Activated CD4-positive, alpha-beta T cell treated with anti-CD3 and anti-CD28 coated beads, Interleukin-2, amount 10 ng/mL, durations not matched to agents 24 days and 14 days (primary cell): ENCODE measurements around the gene TLK1. TPM values are rescaled to one million over a fixed set of nuclear protein-coding genes. Genes with fewer than 3 reads are reported as not detected.

Experiments used
- DNase-seq: peaks from one replicate; pipeline ENCODE4 v3.0.0; 2022
- H3K27ac Mint-ChIP-seq: one replicate; pipeline ENCODE4 v1.8.0; 2022; ENCODE audit warnings: mild to moderate bottlenecking, mixed read lengths
- H3K27me3 Mint-ChIP-seq: one replicate; pipeline ENCODE4 v1.8.0; 2022; ENCODE audit warnings: mixed read lengths
- H3K36me3 Mint-ChIP-seq: one replicate; pipeline ENCODE4 v1.8.0; 2022; ENCODE audit warnings: low read depth, mild to moderate bottlenecking, mixed read lengths
- H3K4me1 Mint-ChIP-seq: one replicate; pipeline ENCODE4 v1.8.0; 2021; ENCODE audit warnings: mixed read lengths
- H3K4me3 Mint-ChIP-seq: one replicate; pipeline ENCODE4 v1.8.0; 2022; ENCODE audit warnings: mild to moderate bottlenecking, moderate library complexity, mixed read lengths
- H3K9me3 Mint-ChIP-seq: one replicate; pipeline ENCODE4 v1.8.0; 2021; ENCODE audit warnings: mixed read lengths
- intact Hi-C: fragments of 100-400 bp; cut with micrococcal nuclease; formaldehyde crosslinking; loops from one replicate; pipeline ENCODE4 v1.15.1; 2023
- total RNA-seq: library from RNA; stranded (reverse); gene quantifications from 2 replicates; pipeline ENCODE4 v1.2.3, GENCODE V29; 2022

The TLK1 gene
- total RNA-seq, 1 donor from 2014 or later = 94.9 TPM

GRCh38 chr2:170975127-170975942 lies 185.4 kb downstream of the TLK1 start:
- Mint-ChIP-seq H3K36me3 (no peaks in the 10 kb centered on the region), H3K4me1 (peaks cover 10% of the 10 kb centered on the region), H3K9me3 (no peaks in the 10 kb centered on the region), H3K27me3 (peaks cover 3% of the 10 kb centered on the region), H3K4me3 (no peak overlapping the region), H3K27ac (no peak overlapping the region)
- intact Hi-C loops = no loop called here
- no peak for DNase-seq

DNA sequence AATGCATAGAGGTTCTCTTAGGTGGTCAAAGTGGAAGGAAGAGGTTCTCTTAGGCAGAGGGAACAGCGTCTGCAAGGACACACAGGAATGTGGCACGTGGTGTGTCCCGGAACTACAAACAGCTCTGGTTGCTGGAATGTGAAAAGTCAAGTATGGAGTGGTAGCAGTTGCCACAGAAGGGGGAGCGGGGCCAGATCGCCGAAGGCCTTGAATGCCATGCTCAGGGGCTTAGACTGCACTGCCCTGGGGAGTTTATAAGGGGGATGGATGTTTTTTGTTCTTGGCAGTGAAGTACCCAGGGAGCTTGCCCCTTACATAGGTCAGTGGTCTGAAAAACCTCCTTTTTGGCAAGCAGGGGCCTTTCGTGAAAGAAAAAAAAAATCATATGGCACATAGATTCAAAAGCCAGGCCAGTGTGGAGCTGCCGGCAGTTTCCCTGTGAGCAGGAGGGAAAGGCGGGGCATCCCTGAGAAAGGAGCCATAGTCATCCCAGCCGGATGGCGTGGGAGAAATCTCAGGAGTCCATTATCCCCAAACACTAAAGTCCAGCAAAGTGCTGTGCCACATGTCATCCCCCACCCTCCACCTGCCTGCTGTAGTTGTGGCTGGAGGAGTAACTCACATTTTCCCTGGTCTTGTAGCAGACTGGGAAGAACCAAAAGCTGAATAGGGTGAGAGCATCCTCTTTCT lies 186.2 kb downstream of the TLK1 start:
- Mint-ChIP-seq H3K4me1 (peaks cover 10% of the 10 kb centered on the region), H3K27me3 (peaks cover 3% of the 10 kb centered on the region), H3K9me3 (no peaks in the 10 kb centered on the region), H3K27ac (peak overlapping the region; percentile 22), H3K4me3 (peak overlapping the region; percentile 63), H3K36me3 (no peaks in the 10 kb centered on the region)
- intact Hi-C loops = loop anchor here (5.0 kb wide), 3 partner anchors 273 to 548 kb away; partner anchors contain the start of gene CYBRD1
- no peak for DNase-seq

GRCh38 chr2:170973492-170974303 lies 187.0 kb downstream of the TLK1 start:
- Mint-ChIP-seq H3K4me3 (peak overlapping the region; percentile 82), H3K36me3 (no peaks in the 10 kb centered on the region), H3K27me3 (peaks cover 3% of the 10 kb centered on the region), H3K27ac (peak overlapping the region; percentile 56), H3K4me1 (peaks cover 10% of the 10 kb centered on the region), H3K9me3 (no peaks in the 10 kb centered on the region)
- intact Hi-C loops = loop anchor here (1.0 to 5.0 kb wide), 10 partner anchors 44 to 549 kb away; partner anchors contain the start of genes CYBRD1, DCAF17 and GORASP2
- DNase-seq = peak; percentile 96

DNA sequence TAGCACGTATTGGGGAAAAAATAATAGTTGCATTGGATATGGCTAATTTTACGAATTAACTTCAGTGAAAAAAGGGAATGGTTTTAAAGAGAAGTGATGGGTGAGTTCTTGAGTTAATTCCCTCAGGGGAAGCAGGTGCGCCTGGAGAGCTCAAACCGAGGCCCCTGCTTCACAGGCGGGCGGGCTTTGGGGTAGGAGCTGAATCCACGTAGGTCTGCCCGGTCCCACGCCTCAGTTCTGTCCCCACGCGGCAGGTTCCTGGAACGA lies 187.5 kb downstream of the TLK1 start:
- no peak for DNase-seq
- Mint-ChIP-seq H3K27ac (peak overlapping the region; percentile 58), H3K36me3 (no peaks in the 10 kb centered on the region), H3K9me3 (no peaks in the 10 kb centered on the region), H3K4me3 (peak overlapping the region; percentile 82), H3K27me3 (peaks cover 3% of the 10 kb centered on the region), H3K4me1 (peaks cover 10% of the 10 kb centered on the region)
- intact Hi-C loops = loop anchor here (1.0 to 5.0 kb wide), 10 partner anchors 44 to 549 kb away; partner anchors contain the start of genes CYBRD1, DCAF17 and GORASP2

DNA sequence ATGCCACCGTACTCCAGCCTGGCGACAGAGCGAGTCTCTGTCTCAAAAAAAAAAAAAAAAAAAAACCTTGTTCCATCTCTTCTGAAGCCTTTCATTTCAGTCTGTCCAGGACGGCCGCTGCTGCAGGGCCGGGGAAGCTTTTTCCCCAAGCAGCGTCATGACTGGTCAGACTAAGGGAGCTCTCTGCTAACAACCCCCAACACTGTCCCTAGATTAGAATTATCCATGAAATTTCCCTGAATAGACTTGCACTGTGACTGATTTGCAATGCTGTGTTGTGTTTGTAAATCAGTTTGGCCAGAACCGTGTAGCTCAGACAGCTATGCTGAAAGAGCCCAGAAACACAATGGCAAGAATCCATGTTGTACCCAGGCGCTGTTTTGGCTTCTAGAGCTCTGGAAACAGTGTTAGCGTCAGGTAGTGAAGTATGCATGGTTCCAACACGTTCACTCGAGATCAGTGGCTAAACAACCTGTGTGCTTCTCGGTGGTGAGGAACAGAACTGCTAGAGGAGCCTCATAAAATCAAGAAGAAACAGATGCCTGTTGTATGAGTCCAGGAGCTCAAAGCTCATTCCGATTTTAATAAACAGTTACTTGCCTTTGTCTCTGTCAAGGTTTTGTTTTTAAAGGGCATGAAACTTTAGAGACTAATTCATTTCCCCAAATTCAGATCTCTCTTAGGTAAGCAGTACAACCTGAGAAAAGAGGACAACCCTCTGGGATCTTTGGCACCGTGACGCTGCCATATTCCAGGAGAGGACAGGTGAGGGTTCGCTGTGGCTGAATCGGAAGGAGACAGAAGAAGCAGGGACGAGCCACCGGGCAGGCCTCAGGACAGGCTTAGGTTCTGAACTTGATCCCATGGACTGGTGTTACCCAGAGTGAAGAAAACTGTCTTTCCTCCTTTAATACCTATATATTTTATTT lies 188.1 kb downstream of the TLK1 start:
- H3K36me3 Mint-ChIP-seq = peaks cover 1% of the 10 kb centered on the region
- peaks cover 3% of the 10 kb centered on the region for H3K27me3 Mint-ChIP-seq
- peak overlapping the region; percentile 58 for H3K27ac Mint-ChIP-seq
- H3K9me3 Mint-ChIP-seq = no peaks in the 10 kb centered on the region
- no peak for DNase-seq
- intact Hi-C loops = loop anchor here (1.0 to 5.0 kb wide), 10 partner anchors 43 to 550 kb away; partner anchors contain the start of genes CYBRD1, DCAF17 and GORASP2
- peak overlapping the region; percentile 82 for H3K4me3 Mint-ChIP-seq
- H3K4me1 Mint-ChIP-seq = peaks cover 10% of the 10 kb centered on the region

DNA sequence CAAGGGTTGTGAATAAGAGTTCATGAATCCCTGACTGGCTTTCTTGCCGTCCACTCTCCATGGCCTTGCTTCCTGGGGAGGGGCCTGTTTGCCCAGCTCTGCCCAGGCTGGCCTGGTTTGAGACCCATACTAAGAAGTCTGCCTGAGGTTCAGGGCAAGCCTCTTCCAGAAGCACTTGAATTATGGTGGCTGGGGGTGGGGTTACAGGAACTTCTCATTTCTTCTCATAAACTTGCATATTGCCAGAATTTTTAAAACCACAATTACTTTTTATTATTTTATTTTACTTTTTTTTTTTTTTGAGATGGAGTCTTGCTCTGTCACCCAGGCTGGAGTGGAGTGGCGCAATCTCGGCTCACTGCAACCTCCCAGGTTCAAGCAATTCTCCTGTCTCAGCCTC lies 189.6 kb downstream of the TLK1 start:
- DNase-seq = no peak
- intact Hi-C loops = loop anchor here (5.0 kb wide), 3 partner anchors 276 to 551 kb away; partner anchors contain the start of gene CYBRD1
- no peak overlapping the region for H3K27ac Mint-ChIP-seq
- H3K4me3 Mint-ChIP-seq = no peak overlapping the region
- H3K4me1 Mint-ChIP-seq = peaks cover 10% of the 10 kb centered on the region
- peaks cover 3% of the 10 kb centered on the region for H3K27me3 Mint-ChIP-seq
- peaks cover 13% of the 10 kb centered on the region for H3K36me3 Mint-ChIP-seq
- no peaks in the 10 kb centered on the region for H3K9me3 Mint-ChIP-seq

- peaks cover 10% of the 10 kb centered on the region for H3K4me1 Mint-ChIP-seq
- no peaks in the 10 kb centered on the region for H3K9me3 Mint-ChIP-seq
- H3K27ac Mint-ChIP-seq = no peak overlapping the region
- DNase-seq = no peak
- H3K4me3 Mint-ChIP-seq = no peak overlapping the region
- peaks cover 3% of the 10 kb centered on the region for H3K27me3 Mint-ChIP-seq
- intact Hi-C loops = loop anchor here (5.0 kb wide), 3 partner anchors 277 to 552 kb away; partner anchors contain the start of gene CYBRD1
- H3K36me3 Mint-ChIP-seq = peaks cover 22% of the 10 kb centered on the region
Measured at GRCh38 chr2:170969872-170970496, 190.7 kb downstream of the TLK1 start.

DNA sequence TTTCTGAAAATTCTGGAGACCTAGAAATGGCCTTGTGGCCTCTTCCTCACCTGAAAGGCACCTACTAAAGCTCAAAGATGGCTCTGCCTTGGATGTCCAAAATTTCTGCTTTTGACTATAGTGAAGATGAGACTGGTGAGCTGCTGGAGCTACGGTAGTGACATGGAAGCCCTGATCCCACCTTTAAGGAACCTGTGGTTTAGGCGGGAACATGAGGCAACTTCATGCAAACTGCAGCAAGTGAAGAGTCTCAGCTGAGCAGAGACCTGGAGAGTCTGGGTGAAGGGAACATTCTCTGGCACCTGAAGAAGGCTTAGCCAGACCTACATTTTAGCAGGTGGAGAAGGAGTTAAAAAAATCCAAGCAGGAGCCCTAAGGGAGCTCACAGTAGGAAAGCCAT lies 191.7 kb downstream of the TLK1 start:
- no peaks in the 10 kb centered on the region for H3K9me3 Mint-ChIP-seq
- intact Hi-C loops = no loop called here
- H3K4me1 Mint-ChIP-seq = peaks cover 6% of the 10 kb centered on the region
- H3K27ac Mint-ChIP-seq = peak overlapping the region; percentile 38
- peaks cover 27% of the 10 kb centered on the region for H3K36me3 Mint-ChIP-seq
- no peak for DNase-seq
- H3K4me3 Mint-ChIP-seq = no peak overlapping the region
- H3K27me3 Mint-ChIP-seq = no peaks in the 10 kb centered on the region

- Mint-ChIP-seq H3K9me3 (no peaks in the 10 kb centered on the region), H3K27ac (no peak overlapping the region), H3K4me1 (peaks cover 5% of the 10 kb centered on the region), H3K27me3 (no peaks in the 10 kb centered on the region), H3K4me3 (no peak overlapping the region), H3K36me3 (peaks cover 31% of the 10 kb centered on the region)
- no peak for DNase-seq
- intact Hi-C loops = no loop called here
Measured at GRCh38 chr2:170968205-170969003, 192.3 kb downstream of the TLK1 start.

DNA sequence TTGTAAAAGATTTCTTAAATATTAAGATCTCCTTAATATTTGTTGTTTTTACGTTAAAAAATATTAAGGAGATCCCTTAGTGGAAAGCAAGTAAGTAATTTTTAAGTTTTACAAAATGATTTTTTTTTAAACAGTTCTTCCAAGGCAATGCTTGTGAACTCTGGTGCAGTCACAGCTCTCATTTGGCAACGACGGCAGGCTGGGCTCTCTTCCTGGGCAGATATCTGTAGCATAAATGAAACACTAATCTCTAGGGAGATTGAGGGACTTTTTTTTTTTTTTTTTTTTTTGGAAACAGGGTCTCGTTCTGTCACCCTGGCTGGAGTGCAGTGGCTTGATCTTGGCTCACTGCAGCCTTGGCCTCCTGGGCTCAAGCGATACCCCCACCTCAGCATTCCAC lies 193.1 kb downstream of the TLK1 start:
- Mint-ChIP-seq H3K4me1 (no peaks in the 10 kb centered on the region), H3K27me3 (no peaks in the 10 kb centered on the region), H3K36me3 (peaks cover 35% of the 10 kb centered on the region), H3K9me3 (no peaks in the 10 kb centered on the region), H3K4me3 (no peak overlapping the region), H3K27ac (no peak overlapping the region)
- DNase-seq = no peak
- intact Hi-C loops = no loop called here

GRCh38 chr2:170966648-170967396 lies 193.9 kb downstream of the TLK1 start:
- peaks cover 41% of the 10 kb centered on the region for H3K36me3 Mint-ChIP-seq
- H3K27ac Mint-ChIP-seq = no peak overlapping the region
- intact Hi-C loops = no loop called here
- no peak for DNase-seq
- no peaks in the 10 kb centered on the region for H3K4me1 Mint-ChIP-seq
- H3K9me3 Mint-ChIP-seq = no peaks in the 10 kb centered on the region
- H3K27me3 Mint-ChIP-seq = no peaks in the 10 kb centered on the region
- H3K4me3 Mint-ChIP-seq = no peak overlapping the region
